Hematopoietic multipotent progenitor cell treated with erythropoietin and hydrocortisone succinate and interleukin-3 and kit ligand, for 4 days (in vitro differentiated cells): ENCODE data around the gene DUSP7.
"Not testable (repeated sequence)": the region's sequence is repeated elsewhere in the genome, so short reads cannot be mapped to it uniquely, and the experiment has no call there.

Source experiments
- DNase-seq: peaks from one replicate; pipeline ENCODE4 v3.0.0-alpha.2; 2015

DUSP7 gene

GRCh38 chr3:52044869-52045619, 11.3 kb downstream of the DUSP7 start:
- peak; percentile 61 for DNase-seq

GRCh38 chr3:52043750-52044149, 12.6 kb downstream of the DUSP7 start:
- DNase-seq: no peak

- DNase-seq: not testable (repeated sequence)
Measured at GRCh38 chr3:52043039-52043438, 13.3 kb downstream of the DUSP7 start.

GRCh38 chr3:52041118-52041731, 15.1 kb downstream of the DUSP7 start:
- peak; percentile 41 for DNase-seq

GRCh38 chr3:52040600-52040999, 15.8 kb downstream of the DUSP7 start:
- no peak for DNase-seq

- DNase-seq: no peak
Measured at GRCh38 chr3:52039846-52040245, 16.5 kb downstream of the DUSP7 start.

GRCh38 chr3:52039426-52039825, 16.9 kb downstream of the DUSP7 start:
- DNase-seq: no peak

GRCh38 chr3:52038227-52038626, 18.1 kb downstream of the DUSP7 start:
- DNase-seq: no peak

GRCh38 chr3:52037291-52037690, 19.1 kb downstream of the DUSP7 start:
- DNase-seq: no peak

GRCh38 chr3:52036829-52037228, 19.5 kb downstream of the DUSP7 start:
- no peak for DNase-seq

GRCh38 chr3:52036222-52036694, 20.1 kb downstream of the DUSP7 start:
- no peak for DNase-seq

- no peak for DNase-seq
Measured at GRCh38 chr3:52034651-52035050, 21.7 kb downstream of the DUSP7 start.

GRCh38 chr3:52034212-52034611, 22.2 kb downstream of the DUSP7 start:
- no peak for DNase-seq

- not testable (repeated sequence) for DNase-seq
Measured at GRCh38 chr3:52033748-52034147, 22.6 kb downstream of the DUSP7 start.

GRCh38 chr3:52032702-52033408, 23.5 kb downstream of the DUSP7 start:
- no peak for DNase-seq

- no peak for DNase-seq
Measured at GRCh38 chr3:52031896-52032295, 24.5 kb downstream of the DUSP7 start.

- DNase-seq: no peak
Measured at GRCh38 chr3:52030714-52031310, 25.6 kb downstream of the DUSP7 start.

- DNase-seq: no peak
Measured at GRCh38 chr3:52029535-52029934, 26.8 kb downstream of the DUSP7 start.

- peak; percentile 56 for DNase-seq
Measured at GRCh38 chr3:52029053-52029452, 27.3 kb downstream of the DUSP7 start.

GRCh38 chr3:52028572-52028971, 27.8 kb downstream of the DUSP7 start:
- no peak for DNase-seq

GRCh38 chr3:52026041-52026440, 30.3 kb downstream of the DUSP7 start:
- DNase-seq: no peak

GRCh38 chr3:52025453-52025852, 30.9 kb downstream of the DUSP7 start:
- no peak for DNase-seq

GRCh38 chr3:52024765-52025452, 31.5 kb downstream of the DUSP7 start:
- DNase-seq: no peak
